Body of pancreas (tissue), 4 donors: ENCODE data around the gene MED12L. TPM values are rescaled to one million over a fixed set of nuclear protein-coding genes. Genes with fewer than 3 reads are reported as not detected.

Source experiments
- ATAC-seq: fragments of 150-250 bp; one replicate; pipeline ENCODE4 v1.9.1; 2016
- DNase-seq, 4 donors: peaks; one replicate each; pipeline ENCODE4 v3.0.0-alpha.2; 2019
- H3K27ac ChIP-seq, 4 donors: fragments of 200-600 bp; sonication (generic); 1 replicate in 3 of 4; 2 replicates in 1 of 4; pipeline versions ENCODE4 v1.5.1 to v1.6.1; 2016 to 2019; ENCODE audit warnings: mild to moderate bottlenecking in 1 of 4, mixed read lengths in 1 of 4, moderate library complexity in 1 of 4
- H3K27me3 ChIP-seq, 2 donors: fragments of 200-600 bp; sonication (generic); one replicate each; pipeline ENCODE4 v1.6.0; 2016; ENCODE audit warnings: mild to moderate bottlenecking in 1 of 2
- H3K36me3 ChIP-seq, 2 donors: fragments of 200-600 bp; sonication (generic); replicated peaks in 1 of 2; 2 replicates each; pipeline ENCODE4 v1.5.1; 2016; ENCODE audit warnings: low read depth in 2 of 2; ENCODE audit not compliant: insufficient read depth in 1 of 2
- H3K4me1 ChIP-seq: fragments of 200-600 bp; sonication (generic); one replicate; pipeline ENCODE4 v1.6.0; 2016
- H3K4me3 ChIP-seq, 2 donors: fragments of 200-600 bp; sonication (generic); 1 replicate in 1 of 2; 2 replicates in 1 of 2; pipeline ENCODE4 v1.5.1; 2016 to 2019
- H3K9me3 ChIP-seq, 3 donors: fragments of 200-600 bp; sonication (generic); 1 replicate in 2 of 3; 2 replicates in 1 of 3; pipeline ENCODE4 v1.5.1; 2016
- POLR2A ChIP-seq, 3 donors: fragments of 450-650 bp; IDR thresholded peaks; one replicate each; pipeline ENCODE4 v1.6.1; 2016; ENCODE audit warnings: antibody characterized with exemption in 3 of 3, mild to moderate bottlenecking in 2 of 3
- WGBS, 2 donors: methylation state at CpG; one replicate each; pipeline ENCODE4 v1.1.5; 2017; 5-methylcytosine and 5-hydroxymethylcytosine counted together
- intact Hi-C: fragments of 100-400 bp; cut with DNase I; formaldehyde crosslinking; loops from one replicate; pipeline ENCODE4 v1.15.1; 2023
- total RNA-seq, 2 donors: library from RNA; depleted of rRNA; stranded (reverse); fragments of >200 nt; gene quantifications; one replicate each; pipeline ENCODE4 v1.1.0, GENCODE V29; 2016
- TF ChIP-seq, protein P1 (sequence below), 7 experiments: fragments of 450-650 bp in 4 of 7; fragments of 200-600 bp in 3 of 7; sonication (generic) in 3 of 7; IDR thresholded peaks; one replicate each; pipeline ENCODE4 v1.5.1; 2016 to 2019; ENCODE audit warnings: antibody characterized with exemption in 7 of 7

The MED12L gene
- total RNA-seq, 2 donors from 2014 or later: 0.33 to 0.78 TPM

DNA sequence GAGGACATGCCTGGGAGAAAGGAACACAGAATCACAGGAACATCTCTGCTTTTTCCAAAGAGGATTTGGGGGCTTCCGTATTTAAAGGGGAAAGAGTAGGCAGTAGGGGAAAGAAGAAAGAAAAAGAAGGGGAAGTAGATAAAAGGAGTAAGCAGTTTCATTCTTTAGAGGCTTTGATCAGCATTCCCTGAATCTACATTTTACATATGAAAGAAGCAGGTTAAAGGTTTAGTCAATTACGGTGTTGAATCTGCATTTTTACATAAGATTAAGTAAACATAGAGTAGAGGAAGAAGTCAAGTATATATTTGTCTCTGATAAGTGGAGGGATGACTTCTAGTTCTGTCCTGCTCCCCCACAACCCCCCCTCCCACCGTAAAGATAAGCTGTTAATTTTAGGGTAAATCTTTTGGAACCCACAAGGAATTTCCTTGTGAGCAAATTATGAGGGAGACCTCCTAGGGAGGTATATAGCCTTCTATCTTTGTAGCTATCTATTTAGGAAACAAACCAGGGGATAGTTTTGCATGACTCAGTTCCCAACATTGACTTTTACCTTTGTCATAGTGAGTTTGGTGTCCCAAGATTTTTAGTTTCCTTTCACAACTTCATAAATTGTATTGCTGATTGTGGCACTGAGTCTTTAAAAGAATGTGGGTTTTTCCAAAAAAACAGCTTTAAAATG lies 307.8 kb downstream of the MED12L start:
- Histone ChIP-seq H3K4me1 (no peaks in the 10 kb centered on the region), H3K4me3 (no peak overlapping the region), H3K27me3 (no peaks in the 10 kb centered on the region), H3K27ac (no peak overlapping the region), H3K9me3 (no peaks in the 10 kb centered on the region), H3K36me3 (no peaks in the 10 kb centered on the region)
- DNase-seq: no peak
- no peak for TF ChIP-seq POLR2A (IDR thresholded peaks at IDR 0.05)
- TF ChIP-seq, protein P1, sequence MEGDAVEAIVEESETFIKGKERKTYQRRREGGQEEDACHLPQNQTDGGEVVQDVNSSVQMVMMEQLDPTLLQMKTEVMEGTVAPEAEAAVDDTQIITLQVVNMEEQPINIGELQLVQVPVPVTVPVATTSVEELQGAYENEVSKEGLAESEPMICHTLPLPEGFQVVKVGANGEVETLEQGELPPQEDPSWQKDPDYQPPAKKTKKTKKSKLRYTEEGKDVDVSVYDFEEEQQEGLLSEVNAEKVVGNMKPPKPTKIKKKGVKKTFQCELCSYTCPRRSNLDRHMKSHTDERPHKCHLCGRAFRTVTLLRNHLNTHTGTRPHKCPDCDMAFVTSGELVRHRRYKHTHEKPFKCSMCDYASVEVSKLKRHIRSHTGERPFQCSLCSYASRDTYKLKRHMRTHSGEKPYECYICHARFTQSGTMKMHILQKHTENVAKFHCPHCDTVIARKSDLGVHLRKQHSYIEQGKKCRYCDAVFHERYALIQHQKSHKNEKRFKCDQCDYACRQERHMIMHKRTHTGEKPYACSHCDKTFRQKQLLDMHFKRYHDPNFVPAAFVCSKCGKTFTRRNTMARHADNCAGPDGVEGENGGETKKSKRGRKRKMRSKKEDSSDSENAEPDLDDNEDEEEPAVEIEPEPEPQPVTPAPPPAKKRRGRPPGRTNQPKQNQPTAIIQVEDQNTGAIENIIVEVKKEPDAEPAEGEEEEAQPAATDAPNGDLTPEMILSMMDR (IDR thresholded peaks at IDR 0.05): no peak
- intact Hi-C loops: no loop called here
- no peak for ATAC-seq
- 36 to 43% methylated on average over 3 of the region's 3 CpGs for WGBS, 2 donors

DNA sequence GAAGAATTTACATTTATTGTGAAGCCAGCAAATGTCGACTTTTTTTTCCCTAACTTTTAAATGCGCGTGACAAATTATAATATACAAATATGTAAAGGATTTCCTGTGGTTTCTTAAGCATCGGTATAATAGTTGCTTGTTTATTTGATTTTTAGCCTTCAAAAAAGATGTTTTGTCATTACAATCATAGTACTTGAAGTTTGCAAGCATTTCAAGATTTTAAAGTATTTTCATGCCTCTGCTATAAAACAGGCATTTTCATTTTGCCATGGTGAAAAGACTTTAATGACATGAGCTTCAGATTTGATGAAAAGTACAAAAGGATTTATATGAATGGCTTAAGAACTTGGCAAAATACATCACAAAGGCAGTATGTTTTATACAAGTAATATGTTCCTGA lies 308.5 kb downstream of the MED12L start:
- H3K4me1 ChIP-seq: no peaks in the 10 kb centered on the region
- H3K27me3 ChIP-seq: no peaks in the 10 kb centered on the region
- 57% methylated on average over 4 of the region's 4 CpGs for WGBS, 2 donors
- no peak overlapping the region for H3K4me3 ChIP-seq
- intact Hi-C loops: no loop called here
- ATAC-seq: no peak
- H3K36me3 ChIP-seq: no peaks in the 10 kb centered on the region
- no peak for TF ChIP-seq POLR2A (IDR thresholded peaks at IDR 0.05)
- TF ChIP-seq, protein P1 (IDR thresholded peaks at IDR 0.05): no peak
- no peak for DNase-seq
- no peaks in the 10 kb centered on the region for H3K9me3 ChIP-seq
- no peak overlapping the region for H3K27ac ChIP-seq

DNA sequence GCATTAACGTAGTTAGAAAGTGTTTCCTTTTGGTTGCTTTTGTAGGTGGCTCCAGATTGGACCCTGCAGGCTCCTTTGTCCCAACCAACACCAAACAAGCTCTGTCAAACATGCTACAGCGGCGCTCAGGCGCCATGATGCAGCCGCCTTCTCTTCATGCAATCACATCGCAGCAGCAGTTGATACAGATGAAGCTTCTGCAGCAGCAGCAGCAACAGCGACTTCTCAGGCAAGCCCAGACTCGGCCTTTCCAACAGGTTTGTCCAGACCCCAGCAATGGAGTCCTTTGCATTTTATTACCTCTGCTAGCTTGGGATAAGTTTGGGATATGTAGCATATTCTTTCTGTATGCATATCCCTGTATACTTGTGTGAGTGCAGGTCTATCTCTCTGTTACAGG lies 309.1 kb downstream of the MED12L start:
- intact Hi-C loops: no loop called here
- no peaks in the 10 kb centered on the region for H3K9me3 ChIP-seq
- no peak for DNase-seq

DNA sequence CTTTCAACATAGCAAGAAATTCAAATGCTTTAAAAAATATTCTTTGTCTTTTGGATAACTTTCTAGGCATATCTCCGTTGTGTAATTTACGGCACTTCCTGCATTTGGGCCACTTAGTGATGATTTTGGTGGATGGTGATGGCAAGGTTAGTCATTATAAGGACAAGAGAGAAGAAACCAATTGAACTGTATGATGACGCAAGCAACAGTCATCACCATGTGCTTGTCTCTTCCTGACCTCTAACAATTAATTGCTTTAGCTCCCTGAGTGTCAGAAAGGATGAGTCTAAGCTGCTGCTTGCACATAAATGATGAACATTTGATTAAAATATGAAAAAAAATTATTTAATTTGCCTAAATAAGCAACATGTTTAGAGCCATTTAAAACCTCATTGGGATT lies 310.3 kb downstream of the MED12L start:
- no peak for TF ChIP-seq POLR2A (IDR thresholded peaks at IDR 0.05)
- TF ChIP-seq, protein P1 (IDR thresholded peaks at IDR 0.05): no peak
- no peak overlapping the region for H3K27ac ChIP-seq
- DNase-seq (no peak), ATAC-seq (no peak)
- H3K4me3 ChIP-seq: no peak overlapping the region
- H3K36me3 ChIP-seq: no peaks in the 10 kb centered on the region
- intact Hi-C loops: no loop called here
- no peaks in the 10 kb centered on the region for H3K9me3 ChIP-seq
- WGBS, 2 donors: 85 to 94% methylated on average over 3 of the region's 3 CpGs
- no peaks in the 10 kb centered on the region for H3K27me3 ChIP-seq
- no peaks in the 10 kb centered on the region for H3K4me1 ChIP-seq

More for the DNA sequence above, 309.1 kb downstream of the MED12L start:
- Histone ChIP-seq H3K36me3 (no peaks in the 10 kb centered on the region), H3K27ac (no peak overlapping the region), H3K4me1 (no peaks in the 10 kb centered on the region), H3K4me3 (no peak overlapping the region), H3K27me3 (no peaks in the 10 kb centered on the region)
- WGBS, 2 donors: 66 to 78% methylated on average over 8 of the region's 8 CpGs
- ATAC-seq: no peak
- TF ChIP-seq POLR2A (IDR thresholded peaks at IDR 0.05): no peak
- TF ChIP-seq, protein P1 (IDR thresholded peaks at IDR 0.05): no peak

DNA sequence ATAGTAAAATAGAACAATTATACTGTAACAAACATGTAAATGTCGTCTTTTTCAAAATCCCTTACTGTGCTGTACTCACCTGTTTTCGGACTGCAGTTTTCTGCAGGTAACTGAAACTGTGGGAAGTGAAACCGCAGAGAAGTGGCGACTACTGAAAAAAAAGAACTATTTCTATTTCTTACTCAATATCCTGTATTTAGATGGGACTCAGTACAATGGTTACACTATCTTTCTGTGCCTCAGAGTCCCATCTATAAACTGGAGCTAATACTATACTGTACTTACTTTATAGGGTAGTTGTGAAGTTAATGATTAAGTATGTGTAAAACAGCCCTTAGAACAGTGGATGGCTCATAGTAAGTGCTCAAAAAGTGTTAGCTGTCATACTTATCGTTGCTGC lies 313.4 kb downstream of the MED12L start:
- no peak overlapping the region for H3K4me3 ChIP-seq
- H3K27me3 ChIP-seq: no peaks in the 10 kb centered on the region
- no peak overlapping the region for H3K27ac ChIP-seq
- ATAC-seq (no peak), DNase-seq (no peak)
- H3K4me1 ChIP-seq: no peaks in the 10 kb centered on the region
- H3K36me3 ChIP-seq: no peaks in the 10 kb centered on the region
- no peaks in the 10 kb centered on the region for H3K9me3 ChIP-seq
- TF ChIP-seq POLR2A (IDR thresholded peaks at IDR 0.05): no peak
- TF ChIP-seq, protein P1 (IDR thresholded peaks at IDR 0.05): no peak
- WGBS, 2 donors: 68 to 75% methylated on average over 5 of the region's 5 CpGs
- intact Hi-C loops: no loop called here
